H1 (cell line): Measurements from ENCODE around the gene CXCR4. TPM values are rescaled to one million over a fixed set of nuclear protein-coding genes. Genes with fewer than 3 reads are reported as not detected.

Source experiments
- CTBP2 ChIP-seq: IDR thresholded peaks from 2 replicates; pipeline ENCODE4 v1.7.0; 2011; ENCODE audit warnings: borderline replicate concordance, mild to moderate bottlenecking, moderate library complexity, mixed read lengths, low read length; ENCODE audit not compliant: insufficient read depth, insufficient read length
- KDM1A ChIP-seq: fragments of 200-600, 300-600 bp; sonication (generic); IDR thresholded peaks from 2 replicates; pipeline ENCODE4 v1.7.1; 2016; ENCODE audit warnings: mild to moderate bottlenecking, low read length, borderline replicate concordance
- POLR2AphosphoS5 ChIP-seq: IDR thresholded peaks from 2 replicates; pipeline ENCODE4 v1.6.1; 2011; ENCODE audit warnings: low read depth, low read length
- RFX5 ChIP-seq: IDR thresholded peaks from 2 replicates; pipeline ENCODE4 v1.6.1; 2011; ENCODE audit warnings: low read depth, low read length, improper control_type of control experiment, borderline replicate concordance
- polyA plus RNA-seq, 7 experiments: library from polyadenylated mRNA; depleted of rRNA in 3 of 7; stranded (reverse) in 5 of 7; unstranded in 2 of 7; fragments of >200 nt in 5 of 7; fragments of 200-250 nt in 2 of 7; gene quantifications; 1 replicate in 5 of 7; 2 replicates in 1 of 7; 4 replicates in 1 of 7; pipeline versions ENCODE4 v1.2.1 to v1.2.3, GENCODE V29; 2011 to 2013; ENCODE audit warnings: missing spikeins in 2 of 7, mixed read lengths in 2 of 7
- total RNA-seq: library from RNA; stranded (reverse); fragmentation: NEBNext Ultra II Directional; extraction: Animal tissue kit (Norgen Biotek cat#: 25700); gene quantifications from 2 replicates; pipeline ENCODE4 v1.2.1, GENCODE V29; 2021

Gene CXCR4
- total and polyA plus RNA-seq, 2 of the 8 experiments (the other 6 are each of a cell fraction or from before 2014, with no cell fraction given): 1.8 to 2.8 TPM

DNA sequence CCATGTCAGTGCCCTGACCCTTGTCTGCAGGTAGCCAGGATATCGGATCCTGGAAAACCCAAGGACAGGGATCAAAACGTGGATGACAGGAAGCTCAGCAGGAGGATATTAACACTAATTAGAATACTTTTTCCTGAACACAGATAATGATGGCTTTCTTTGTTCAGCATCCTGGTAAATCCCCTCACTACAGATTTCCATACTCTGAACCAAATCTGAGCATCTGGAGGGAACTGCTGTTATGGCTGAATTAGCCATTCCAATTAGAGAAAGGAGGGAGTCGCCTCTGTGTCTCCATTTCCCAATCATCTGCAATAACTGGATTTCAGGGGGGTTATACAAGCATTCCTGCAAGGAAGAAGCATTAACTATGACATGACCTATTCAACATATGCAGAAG, 24.4 kb downstream of the CXCR4 start (continued):
- no peak for TF ChIP-seq RFX5
- TF ChIP-seq CTBP2: no peak
- TF ChIP-seq POLR2AphosphoS5: no peak
- no peak for TF ChIP-seq KDM1A
- TF ChIP-seq, all 59 proteins: peak for 0
